ENCODE data around the gene EPB41L4A. TPM values are rescaled to one million over a fixed set of nuclear protein-coding genes. Genes with fewer than 3 reads are reported as not detected.

The EPB41L4A gene
- polyA plus RNA-seq, 4 donors: 0.67 to 11.5 (median 2.9) TPM

GRCh38 chr5:112257976-112258375 is 161.1 kb downstream of the EPB41L4A start:
- FAIRE-seq (no peak), DNase-seq (no peak)

GRCh38 chr5:112257005-112257404 is 162.1 kb downstream of the EPB41L4A start:
- DNase-seq: no peak
- no peak for FAIRE-seq
- Histone ChIP-seq H3K9me3 (ENCODE audit: control insufficient read depth in 2 of 2, insufficient read depth in 1 of 2, low read depth in 1 of 2, low read length in 1 of 2) (no peaks in the 10 kb centered on the region), H3K36me3 (ENCODE audit: control insufficient read depth in 3 of 3, insufficient read depth in 2 of 3, low read depth in 1 of 3, low read length in 3 of 3) (no peaks in the 10 kb centered on the region), H3K27me3 (ENCODE audit: control insufficient read depth in 3 of 3, insufficient read depth in 3 of 3, low read length in 3 of 3) (no peaks in the 10 kb centered on the region), H3K4me3 (ENCODE audit: low read depth in 1 of 3, low read length in 3 of 3) (no peak overlapping the region), H3K27ac (ENCODE audit: low read depth in 1 of 3, low read length in 2 of 3) (no peak overlapping the region), H3K4me1 (ENCODE audit: control insufficient read depth in 3 of 3, insufficient read depth in 2 of 3, low read depth in 1 of 3, low read length in 2 of 3) (no peaks in the 10 kb centered on the region)

More at GRCh38 chr5:112257976-112258375, 161.1 kb downstream of the EPB41L4A start:
- Histone ChIP-seq H3K36me3 (ENCODE audit: control insufficient read depth in 3 of 3, insufficient read depth in 2 of 3, low read depth in 1 of 3, low read length in 3 of 3) (no peaks in the 10 kb centered on the region), H3K4me3 (ENCODE audit: low read depth in 1 of 3, low read length in 3 of 3) (no peak overlapping the region), H3K27ac (ENCODE audit: low read depth in 1 of 3, low read length in 2 of 3) (no peak overlapping the region), H3K9me3 (ENCODE audit: control insufficient read depth in 2 of 2, insufficient read depth in 1 of 2, low read depth in 1 of 2, low read length in 1 of 2) (no peaks in the 10 kb centered on the region), H3K27me3 (ENCODE audit: control insufficient read depth in 3 of 3, insufficient read depth in 3 of 3, low read length in 3 of 3) (no peaks in the 10 kb centered on the region), H3K4me1 (ENCODE audit: control insufficient read depth in 3 of 3, insufficient read depth in 2 of 3, low read depth in 1 of 3, low read length in 2 of 3) (no peaks in the 10 kb centered on the region)

- H3K4me3 ChIP-seq (ENCODE audit: low read depth in 1 of 3, low read length in 3 of 3): no peak overlapping the region
- no peak for DNase-seq
- no peak for FAIRE-seq
- H3K9me3 ChIP-seq (ENCODE audit: control insufficient read depth in 2 of 2, insufficient read depth in 1 of 2, low read depth in 1 of 2, low read length in 1 of 2): no peaks in the 10 kb centered on the region
- H3K27me3 ChIP-seq (ENCODE audit: control insufficient read depth in 3 of 3, insufficient read depth in 3 of 3, low read length in 3 of 3): no peaks in the 10 kb centered on the region
- WGBS, 3 donors: 87 to 89% (median 87%) methylated on average over 5 of the region's 5 CpGs
- no peaks in the 10 kb centered on the region for H3K36me3 ChIP-seq (ENCODE audit: control insufficient read depth in 3 of 3, insufficient read depth in 2 of 3, low read depth in 1 of 3, low read length in 3 of 3)
- no peaks in the 10 kb centered on the region for H3K4me1 ChIP-seq (ENCODE audit: control insufficient read depth in 3 of 3, insufficient read depth in 2 of 3, low read depth in 1 of 3, low read length in 2 of 3)
- no peak overlapping the region for H3K27ac ChIP-seq (ENCODE audit: low read depth in 1 of 3, low read length in 2 of 3)
Observed at GRCh38 chr5:112254303-112254702, 164.8 kb downstream of the EPB41L4A start.

GRCh38 chr5:112253478-112254250 is 165.4 kb downstream of the EPB41L4A start:
- H3K36me3 ChIP-seq (ENCODE audit: control insufficient read depth in 3 of 3, insufficient read depth in 2 of 3, low read depth in 1 of 3, low read length in 3 of 3): no peaks in the 10 kb centered on the region
- no peaks in the 10 kb centered on the region for H3K27me3 ChIP-seq (ENCODE audit: control insufficient read depth in 3 of 3, insufficient read depth in 3 of 3, low read length in 3 of 3)
- 57 to 70% (median 65%) methylated on average over 9 of the region's 9 CpGs for WGBS, 3 donors
- no peak overlapping the region for H3K4me3 ChIP-seq (ENCODE audit: low read depth in 1 of 3, low read length in 3 of 3)
- FAIRE-seq: no peak
- DNase-seq: no peak
- no peaks in the 10 kb centered on the region for H3K9me3 ChIP-seq (ENCODE audit: control insufficient read depth in 2 of 2, insufficient read depth in 1 of 2, low read depth in 1 of 2, low read length in 1 of 2)
- no peaks in the 10 kb centered on the region for H3K4me1 ChIP-seq (ENCODE audit: control insufficient read depth in 3 of 3, insufficient read depth in 2 of 3, low read depth in 1 of 3, low read length in 2 of 3)
- H3K27ac ChIP-seq (ENCODE audit: low read depth in 1 of 3, low read length in 2 of 3): no peak overlapping the region

GRCh38 chr5:112250551-112250950 is 168.5 kb downstream of the EPB41L4A start:
- DNase-seq: no peak
- H3K36me3 ChIP-seq (ENCODE audit: control insufficient read depth in 3 of 3, insufficient read depth in 2 of 3, low read depth in 1 of 3, low read length in 3 of 3): no peaks in the 10 kb centered on the region
- H3K4me3 ChIP-seq (ENCODE audit: low read depth in 1 of 3, low read length in 3 of 3): no peak overlapping the region
- 66 to 82% (median 79%) methylated on average over 2 of the region's 2 CpGs for WGBS, 3 donors
- no peaks in the 10 kb centered on the region for H3K4me1 ChIP-seq (ENCODE audit: control insufficient read depth in 3 of 3, insufficient read depth in 2 of 3, low read depth in 1 of 3, low read length in 2 of 3)
- H3K9me3 ChIP-seq (ENCODE audit: control insufficient read depth in 2 of 2, insufficient read depth in 1 of 2, low read depth in 1 of 2, low read length in 1 of 2): no peaks in the 10 kb centered on the region
- no peak overlapping the region for H3K27ac ChIP-seq (ENCODE audit: low read depth in 1 of 3, low read length in 2 of 3)
- FAIRE-seq: no peak
- H3K27me3 ChIP-seq (ENCODE audit: control insufficient read depth in 3 of 3, insufficient read depth in 3 of 3, low read length in 3 of 3): no peaks in the 10 kb centered on the region

- no peaks in the 10 kb centered on the region for H3K36me3 ChIP-seq (ENCODE audit: control insufficient read depth in 3 of 3, insufficient read depth in 2 of 3, low read depth in 1 of 3, low read length in 3 of 3)
- no peaks in the 10 kb centered on the region for H3K4me1 ChIP-seq (ENCODE audit: control insufficient read depth in 3 of 3, insufficient read depth in 2 of 3, low read depth in 1 of 3, low read length in 2 of 3)
- DNase-seq (no peak), FAIRE-seq (no peak)
- WGBS, 3 donors: 64 to 81% (median 80%) methylated on average over 2 of the region's 2 CpGs
- H3K9me3 ChIP-seq (ENCODE audit: control insufficient read depth in 2 of 2, insufficient read depth in 1 of 2, low read depth in 1 of 2, low read length in 1 of 2): no peaks in the 10 kb centered on the region
- H3K4me3 ChIP-seq (ENCODE audit: low read depth in 1 of 3, low read length in 3 of 3): no peak overlapping the region
- no peaks in the 10 kb centered on the region for H3K27me3 ChIP-seq (ENCODE audit: control insufficient read depth in 3 of 3, insufficient read depth in 3 of 3, low read length in 3 of 3)
- H3K27ac ChIP-seq (ENCODE audit: low read depth in 1 of 3, low read length in 2 of 3): no peak overlapping the region
Observed at GRCh38 chr5:112248623-112249022, 170.5 kb downstream of the EPB41L4A start.

GRCh38 chr5:112247960-112248359 is 171.1 kb downstream of the EPB41L4A start:
- no peak for FAIRE-seq
- H3K9me3 ChIP-seq (ENCODE audit: control insufficient read depth in 2 of 2, insufficient read depth in 1 of 2, low read depth in 1 of 2, low read length in 1 of 2): no peaks in the 10 kb centered on the region
- H3K4me1 ChIP-seq (ENCODE audit: control insufficient read depth in 3 of 3, insufficient read depth in 2 of 3, low read depth in 1 of 3, low read length in 2 of 3): no peaks in the 10 kb centered on the region
- H3K27ac ChIP-seq (ENCODE audit: low read depth in 1 of 3, low read length in 2 of 3): no peak overlapping the region
- H3K4me3 ChIP-seq (ENCODE audit: low read depth in 1 of 3, low read length in 3 of 3): no peak overlapping the region
- H3K36me3 ChIP-seq (ENCODE audit: control insufficient read depth in 3 of 3, insufficient read depth in 2 of 3, low read depth in 1 of 3, low read length in 3 of 3): no peaks in the 10 kb centered on the region
- no peaks in the 10 kb centered on the region for H3K27me3 ChIP-seq (ENCODE audit: control insufficient read depth in 3 of 3, insufficient read depth in 3 of 3, low read length in 3 of 3)
- no peak for DNase-seq

GRCh38 chr5:112245656-112246055 is 173.4 kb downstream of the EPB41L4A start:
- DNase-seq (no peak), FAIRE-seq (no peak)
- Histone ChIP-seq H3K27ac (ENCODE audit: low read depth in 1 of 3, low read length in 2 of 3) (no peak overlapping the region), H3K27me3 (ENCODE audit: control insufficient read depth in 3 of 3, insufficient read depth in 3 of 3, low read length in 3 of 3) (no peaks in the 10 kb centered on the region), H3K4me3 (ENCODE audit: low read depth in 1 of 3, low read length in 3 of 3) (no peak overlapping the region), H3K36me3 (ENCODE audit: control insufficient read depth in 3 of 3, insufficient read depth in 2 of 3, low read depth in 1 of 3, low read length in 3 of 3) (no peaks in the 10 kb centered on the region), H3K9me3 (ENCODE audit: control insufficient read depth in 2 of 2, insufficient read depth in 1 of 2, low read depth in 1 of 2, low read length in 1 of 2) (no peaks in the 10 kb centered on the region), H3K4me1 (ENCODE audit: control insufficient read depth in 3 of 3, insufficient read depth in 2 of 3, low read depth in 1 of 3, low read length in 2 of 3) (no peaks in the 10 kb centered on the region)
- 69 to 77% (median 76%) methylated on average over 5 of the region's 5 CpGs for WGBS, 3 donors

- H3K4me3 ChIP-seq (ENCODE audit: low read depth in 1 of 3, low read length in 3 of 3): no peak overlapping the region
- no peaks in the 10 kb centered on the region for H3K9me3 ChIP-seq (ENCODE audit: control insufficient read depth in 2 of 2, insufficient read depth in 1 of 2, low read depth in 1 of 2, low read length in 1 of 2)
- H3K27ac ChIP-seq (ENCODE audit: low read depth in 1 of 3, low read length in 2 of 3): no peak overlapping the region
- WGBS, 3 donors: 13 to 46% (median 29%) methylated on average over 3 of the region's 3 CpGs
- no peaks in the 10 kb centered on the region for H3K27me3 ChIP-seq (ENCODE audit: control insufficient read depth in 3 of 3, insufficient read depth in 3 of 3, low read length in 3 of 3)
- FAIRE-seq (no peak), DNase-seq (peak in 1 of 2 donors; percentile 40)
- no peaks in the 10 kb centered on the region for H3K4me1 ChIP-seq (ENCODE audit: control insufficient read depth in 3 of 3, insufficient read depth in 2 of 3, low read depth in 1 of 3, low read length in 2 of 3)
- H3K36me3 ChIP-seq (ENCODE audit: control insufficient read depth in 3 of 3, insufficient read depth in 2 of 3, low read depth in 1 of 3, low read length in 3 of 3): no peaks in the 10 kb centered on the region
Observed at GRCh38 chr5:112239996-112240395, 179.1 kb downstream of the EPB41L4A start.
